DOHH2 (cell line): ENCODE measurements around the gene SLC35F1.

Source experiments
- H3F3A ChIP-seq: fragments of 200-600 bp; sonication (generic), shearing (Covaris generic); 2 replicates; pipeline ENCODE4 v1.6.0; 2016; ENCODE audit warnings: antibody characterized with exemption, mild to moderate bottlenecking; ENCODE audit not compliant: control insufficient read depth, insufficient read depth
- H3K27ac ChIP-seq: fragments of 200-600 bp; sonication (generic); 2 replicates; pipeline ENCODE4 v1.5.1; 2014; ENCODE audit warnings: low read depth, mild to moderate bottlenecking, low read length, moderate library complexity
- H3K27me3 ChIP-seq: fragments of 200-600 bp; sonication (generic); 2 replicates; pipeline ENCODE4 v1.6.1; 2014; ENCODE audit warnings: mild to moderate bottlenecking, low read length, mixed read lengths; ENCODE audit not compliant: control insufficient read depth
- H3K36me3 ChIP-seq: fragments of 200-600 bp; sonication (generic); 2 replicates; pipeline ENCODE4 v1.6.1; 2014; ENCODE audit warnings: mild to moderate bottlenecking, low read length, moderate library complexity, mixed read lengths; ENCODE audit not compliant: control insufficient read depth
- H3K4me1 ChIP-seq: fragments of 200-600 bp; sonication (generic); 2 replicates; pipeline ENCODE4 v1.6.1; 2014; ENCODE audit warnings: mild to moderate bottlenecking, low read length, mixed read lengths; ENCODE audit not compliant: control insufficient read depth
- H3K4me2 ChIP-seq: fragments of 200-600 bp; sonication (generic); 2 replicates; pipeline ENCODE4 v1.6.0; 2014; ENCODE audit warnings: mild to moderate bottlenecking, low read length, moderate library complexity
- H3K4me3 ChIP-seq: fragments of 200-600 bp; sonication (generic); 2 replicates; pipeline ENCODE4 v1.5.1; 2014; ENCODE audit warnings: mild to moderate bottlenecking, low read length, mixed read lengths
- H3K79me2 ChIP-seq: fragments of 200-600 bp; sonication (generic); 2 replicates; pipeline ENCODE4 v1.6.1; 2014; ENCODE audit warnings: mild to moderate bottlenecking, low read length, mixed read lengths; ENCODE audit not compliant: control insufficient read depth
- H3K9me2 ChIP-seq: fragments of 200-600 bp; sonication (generic); replicated peaks from 2 replicates; pipeline ENCODE4 v1.6.1; 2014; ENCODE audit warnings: mild to moderate bottlenecking, low read length, mixed read lengths; ENCODE audit not compliant: control insufficient read depth
- H3K9me3 ChIP-seq: fragments of 200-600 bp; sonication (generic); 2 replicates; pipeline ENCODE4 v1.6.1; 2014; ENCODE audit warnings: antibody characterized with exemption, low read length, mixed read lengths; ENCODE audit not compliant: control insufficient read depth, insufficient read depth
- H4K20me1 ChIP-seq: fragments of 200-600 bp; sonication (generic); 2 replicates; pipeline ENCODE4 v1.6.0; 2014; ENCODE audit warnings: low read depth, mild to moderate bottlenecking, antibody characterized with exemption, low read length, moderate library complexity; ENCODE audit not compliant: control insufficient read depth, insufficient read depth
- EZH2phosphoT487 ChIP-seq: fragments of 200-600 bp; sonication (generic); IDR thresholded peaks from 2 replicates; pipeline ENCODE4 v1.6.1; 2017; ENCODE audit warnings: borderline replicate concordance, mild to moderate bottlenecking, antibody characterized with exemption, low read length, moderate library complexity, mixed read lengths
- TF ChIP-seq, protein P1 (sequence below): fragments of 200-600 bp; sonication (generic); IDR thresholded peaks from one replicate; pipeline ENCODE4 v1.5.1; 2014; ENCODE audit warnings: antibody characterized with exemption, mild to moderate bottlenecking, low read depth, low read length; ENCODE audit not compliant: poor library complexity, severe bottlenecking

The SLC35F1 gene

DNA sequence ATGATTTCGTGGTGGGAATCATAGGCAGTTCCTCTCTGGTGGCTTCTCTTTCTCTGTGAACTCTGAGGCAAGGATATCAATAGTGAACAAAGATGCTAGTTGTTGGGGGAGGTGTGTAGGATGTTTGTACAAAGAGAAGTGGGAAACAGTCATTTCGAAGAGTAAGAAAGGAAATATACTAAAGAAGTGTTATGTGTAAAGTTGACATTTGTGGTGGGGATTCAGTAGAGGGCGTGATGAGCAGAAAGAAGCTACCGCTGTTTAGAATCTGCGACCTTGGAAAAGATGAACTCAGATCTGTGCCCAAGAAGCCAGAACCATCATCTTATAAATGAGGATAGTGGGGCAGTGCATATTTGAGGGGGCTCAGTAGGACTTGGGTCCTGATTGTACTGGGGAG is 11.4 kb downstream of the SLC35F1 start:
- H3K4me3 ChIP-seq: no peak overlapping the region
- H3K9me2 ChIP-seq: no peaks in the 10 kb centered on the region
- H3K4me1 ChIP-seq: no peaks in the 10 kb centered on the region
- no peaks in the 10 kb centered on the region for H3K79me2 ChIP-seq
- peaks cover 3% of the 10 kb centered on the region; the same call in 1 of the 2 replicates for H3K9me3 ChIP-seq
- no peak for TF ChIP-seq EZH2phosphoT487
- TF ChIP-seq, protein P1, sequence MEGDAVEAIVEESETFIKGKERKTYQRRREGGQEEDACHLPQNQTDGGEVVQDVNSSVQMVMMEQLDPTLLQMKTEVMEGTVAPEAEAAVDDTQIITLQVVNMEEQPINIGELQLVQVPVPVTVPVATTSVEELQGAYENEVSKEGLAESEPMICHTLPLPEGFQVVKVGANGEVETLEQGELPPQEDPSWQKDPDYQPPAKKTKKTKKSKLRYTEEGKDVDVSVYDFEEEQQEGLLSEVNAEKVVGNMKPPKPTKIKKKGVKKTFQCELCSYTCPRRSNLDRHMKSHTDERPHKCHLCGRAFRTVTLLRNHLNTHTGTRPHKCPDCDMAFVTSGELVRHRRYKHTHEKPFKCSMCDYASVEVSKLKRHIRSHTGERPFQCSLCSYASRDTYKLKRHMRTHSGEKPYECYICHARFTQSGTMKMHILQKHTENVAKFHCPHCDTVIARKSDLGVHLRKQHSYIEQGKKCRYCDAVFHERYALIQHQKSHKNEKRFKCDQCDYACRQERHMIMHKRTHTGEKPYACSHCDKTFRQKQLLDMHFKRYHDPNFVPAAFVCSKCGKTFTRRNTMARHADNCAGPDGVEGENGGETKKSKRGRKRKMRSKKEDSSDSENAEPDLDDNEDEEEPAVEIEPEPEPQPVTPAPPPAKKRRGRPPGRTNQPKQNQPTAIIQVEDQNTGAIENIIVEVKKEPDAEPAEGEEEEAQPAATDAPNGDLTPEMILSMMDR: no peak
- no peak overlapping the region for H3K27ac ChIP-seq
- H3F3A ChIP-seq: peaks cover 4% of the 10 kb centered on the region; the same call in 1 of the 2 replicates
- H3K36me3 ChIP-seq: no peaks in the 10 kb centered on the region
- no peak overlapping the region for H3K4me2 ChIP-seq
- no peaks in the 10 kb centered on the region for H4K20me1 ChIP-seq
- H3K27me3 ChIP-seq: no peaks in the 10 kb centered on the region

DNA sequence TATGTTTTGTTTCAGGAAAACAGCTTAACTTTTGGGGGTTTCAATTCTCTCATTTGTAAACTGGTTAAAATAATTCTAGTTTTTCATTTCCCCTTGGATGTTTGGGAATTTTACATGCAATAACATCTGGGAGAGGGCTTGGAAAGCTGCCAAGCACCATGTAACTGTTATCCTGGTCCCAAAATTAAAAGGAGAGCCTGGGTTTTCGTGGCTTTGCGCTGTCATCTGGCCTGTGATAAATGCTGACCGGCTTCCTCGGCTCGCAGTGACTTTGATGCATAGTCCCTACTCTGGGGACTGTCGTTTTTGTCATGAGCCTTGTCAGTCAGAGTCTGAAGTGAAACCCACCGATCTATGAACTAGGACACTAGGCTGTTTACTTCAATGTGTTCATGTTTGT is 12.2 kb downstream of the SLC35F1 start:
- TF ChIP-seq EZH2phosphoT487: no peak
- TF ChIP-seq, protein P1: no peak
- no peaks in the 10 kb centered on the region for H3K4me1 ChIP-seq
- H3K4me2 ChIP-seq: no peak overlapping the region
- no peaks in the 10 kb centered on the region for H3K27me3 ChIP-seq
- peaks cover 3% of the 10 kb centered on the region; the same call in 1 of the 2 replicates for H3K9me3 ChIP-seq
- H3F3A ChIP-seq: peaks cover 8% of the 10 kb centered on the region; the same call in 1 of the 2 replicates
- no peaks in the 10 kb centered on the region for H4K20me1 ChIP-seq
- H3K36me3 ChIP-seq: no peaks in the 10 kb centered on the region
- no peak overlapping the region for H3K4me3 ChIP-seq
- H3K9me2 ChIP-seq: no peaks in the 10 kb centered on the region
- no peaks in the 10 kb centered on the region for H3K79me2 ChIP-seq
- H3K27ac ChIP-seq: no peak overlapping the region

DNA sequence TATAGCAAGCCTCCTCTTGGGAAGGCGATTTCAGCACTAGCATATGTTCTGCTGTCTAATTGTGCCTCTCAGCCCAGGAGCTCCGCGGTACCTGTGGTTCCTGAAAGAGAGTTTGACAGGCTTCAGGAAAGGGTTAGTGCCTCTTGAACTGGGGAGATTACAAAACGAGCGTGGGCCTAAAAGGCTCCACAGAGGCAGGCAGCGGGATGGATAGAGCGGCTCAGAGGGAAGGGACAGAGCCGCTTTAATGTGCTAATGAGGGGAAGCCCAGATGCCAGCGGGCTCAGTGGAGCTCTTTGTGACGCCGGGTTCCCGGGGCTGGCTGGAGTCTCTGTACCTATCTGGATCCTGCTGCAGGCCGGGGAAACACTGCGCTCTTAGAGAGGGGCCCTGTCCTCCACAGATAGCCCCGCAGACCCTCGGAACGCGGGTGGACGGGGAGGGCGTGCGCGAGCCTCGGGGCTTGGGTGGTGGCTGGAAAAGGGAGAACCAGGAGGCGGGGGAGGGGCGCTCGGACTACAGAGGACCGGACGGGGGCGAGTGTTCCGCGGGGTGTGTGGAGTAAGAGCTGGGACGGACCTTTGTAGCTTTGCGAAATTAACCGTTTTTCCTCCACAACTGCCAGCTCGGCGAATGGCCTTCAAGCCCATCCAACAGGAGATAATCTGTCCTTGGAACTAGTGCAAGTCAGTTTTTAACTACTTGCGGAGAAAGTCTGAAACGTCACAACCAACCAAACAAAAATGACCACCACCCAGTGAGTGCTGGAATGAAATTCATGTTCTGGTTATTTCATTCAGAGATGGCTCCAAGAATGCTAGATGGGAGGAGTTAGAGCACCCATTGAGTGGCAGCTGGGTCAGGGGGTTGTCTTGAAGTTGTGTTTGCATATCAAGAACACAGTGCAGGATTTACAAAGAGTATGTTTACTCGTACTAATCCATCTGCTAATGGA is 13.0 kb downstream of the SLC35F1 start:
- Histone ChIP-seq H3K4me1 (no peaks in the 10 kb centered on the region), H3F3A (peaks cover 8% of the 10 kb centered on the region; the same call in 1 of the 2 replicates), H3K27ac (no peak overlapping the region), H3K9me3 (peaks cover 3% of the 10 kb centered on the region; the same call in 1 of the 2 replicates), H3K4me2 (no peak overlapping the region), H3K79me2 (no peaks in the 10 kb centered on the region), H3K4me3 (no peak overlapping the region), H4K20me1 (no peaks in the 10 kb centered on the region), H3K9me2 (no peaks in the 10 kb centered on the region), H3K27me3 (no peaks in the 10 kb centered on the region), H3K36me3 (no peaks in the 10 kb centered on the region)
- TF ChIP-seq EZH2phosphoT487: no peak
- TF ChIP-seq, protein P1: no peak
